Measurements from ENCODE around the gene RBM3. TPM values are rescaled to one million over a fixed set of nuclear protein-coding genes. Genes with fewer than 3 reads are reported as not detected.
A peak's percentile ranks its signal among the peaks of the same experiment; 100 is the strongest.

Gene RBM3
- total RNA-seq, 2 donors from 2014 or later: 176 to 335 TPM

GRCh38 chrX:48591255-48591791, 17.0 kb downstream of the RBM3 start:
- no peak overlapping the region for H3K4me3 Mint-ChIP-seq
- no peak for ATAC-seq (replicated peaks)
- H3K4me1 Mint-ChIP-seq: no peaks in the 10 kb centered on the region
- no peak overlapping the region for H3K27ac Mint-ChIP-seq
- H3K36me3 Mint-ChIP-seq (ENCODE audit: low read depth): no peaks in the 10 kb centered on the region
- no peaks in the 10 kb centered on the region for H3K27me3 Mint-ChIP-seq
- H3K9me3 Mint-ChIP-seq: no peaks in the 10 kb centered on the region

GRCh38 chrX:48592971-48593370, 18.7 kb downstream of the RBM3 start:
- Mint-ChIP-seq H3K9me3 (no peaks in the 10 kb centered on the region), H3K27me3 (no peaks in the 10 kb centered on the region), H3K4me3 (no peak overlapping the region), H3K36me3 (ENCODE audit: low read depth) (peaks cover 8% of the 10 kb centered on the region), H3K4me1 (peaks cover 4% of the 10 kb centered on the region), H3K27ac (no peak overlapping the region)
- ATAC-seq (replicated peaks): no peak

GRCh38 chrX:48595929-48596328, 21.6 kb downstream of the RBM3 start:
- Mint-ChIP-seq H3K9me3 (no peaks in the 10 kb centered on the region), H3K36me3 (ENCODE audit: low read depth) (peaks cover 18% of the 10 kb centered on the region), H3K4me1 (peaks cover 4% of the 10 kb centered on the region), H3K4me3 (no peak overlapping the region), H3K27ac (no peak overlapping the region), H3K27me3 (no peaks in the 10 kb centered on the region)
- no peak for ATAC-seq (replicated peaks)

GRCh38 chrX:48597353-48598264, 23.3 kb downstream of the RBM3 start, which contains the start of gene WDR13:
Gene WDR13 (plus strand): TSS chrX:48597492. CDS start chrX:48597997, 505 bp downstream.
- Mint-ChIP-seq H3K9me3 (no peaks in the 10 kb centered on the region), H3K4me1 (peaks cover 4% of the 10 kb centered on the region), H3K27me3 (no peaks in the 10 kb centered on the region), H3K27ac (peak within 1 kb of the TSS; percentile 98), H3K36me3 (ENCODE audit: low read depth) (peaks cover 26% of the 10 kb centered on the region), H3K4me3 (peak within 1 kb of the TSS; percentile 93)
- ATAC-seq (replicated peaks): peak; percentile 94

GRCh38 chrX:48598614-48599013, 24.3 kb downstream of the RBM3 start:
- peak overlapping the region; percentile 93 for H3K4me3 Mint-ChIP-seq
- peak overlapping the region; percentile 98 for H3K27ac Mint-ChIP-seq
- no peak for ATAC-seq (replicated peaks)
- H3K9me3 Mint-ChIP-seq: no peaks in the 10 kb centered on the region
- peaks cover 4% of the 10 kb centered on the region for H3K4me1 Mint-ChIP-seq
- no peaks in the 10 kb centered on the region for H3K27me3 Mint-ChIP-seq
- H3K36me3 Mint-ChIP-seq (ENCODE audit: low read depth): peaks cover 36% of the 10 kb centered on the region

- Mint-ChIP-seq H3K27ac (no peak overlapping the region), H3K36me3 (ENCODE audit: low read depth) (peaks cover 42% of the 10 kb centered on the region), H3K27me3 (no peaks in the 10 kb centered on the region), H3K4me3 (no peak overlapping the region), H3K9me3 (no peaks in the 10 kb centered on the region), H3K4me1 (peaks cover 4% of the 10 kb centered on the region)
- no peak for ATAC-seq (replicated peaks)
These were observed 25.1 kb downstream of the RBM3 start for GRCh38 chrX:48599341-48599740.

GRCh38 chrX:48600226-48600625, 25.9 kb downstream of the RBM3 start:
- H3K36me3 Mint-ChIP-seq (ENCODE audit: low read depth): peaks cover 46% of the 10 kb centered on the region
- no peak for ATAC-seq (replicated peaks)
- no peaks in the 10 kb centered on the region for H3K9me3 Mint-ChIP-seq
- no peaks in the 10 kb centered on the region for H3K27me3 Mint-ChIP-seq
- no peak overlapping the region for H3K4me3 Mint-ChIP-seq
- no peak overlapping the region for H3K27ac Mint-ChIP-seq
- H3K4me1 Mint-ChIP-seq: peaks cover 4% of the 10 kb centered on the region

- H3K27ac Mint-ChIP-seq: no peak overlapping the region
- H3K36me3 Mint-ChIP-seq (ENCODE audit: low read depth): peaks cover 46% of the 10 kb centered on the region
- H3K27me3 Mint-ChIP-seq: no peaks in the 10 kb centered on the region
- no peak for ATAC-seq (replicated peaks)
- peaks cover 4% of the 10 kb centered on the region for H3K4me1 Mint-ChIP-seq
- H3K4me3 Mint-ChIP-seq: no peak overlapping the region
- H3K9me3 Mint-ChIP-seq: no peaks in the 10 kb centered on the region
These were observed 27.6 kb downstream of the RBM3 start for GRCh38 chrX:48601741-48602394.

GRCh38 chrX:48604701-48605100, 30.4 kb downstream of the RBM3 start:
- no peaks in the 10 kb centered on the region for H3K9me3 Mint-ChIP-seq
- no peak overlapping the region for H3K27ac Mint-ChIP-seq
- H3K4me1 Mint-ChIP-seq: no peaks in the 10 kb centered on the region
- no peak for ATAC-seq (replicated peaks)
- no peak overlapping the region for H3K4me3 Mint-ChIP-seq
- no peaks in the 10 kb centered on the region for H3K27me3 Mint-ChIP-seq
- H3K36me3 Mint-ChIP-seq (ENCODE audit: low read depth): peaks cover 28% of the 10 kb centered on the region

- Mint-ChIP-seq H3K9me3 (no peaks in the 10 kb centered on the region), H3K27ac (no peak overlapping the region), H3K36me3 (ENCODE audit: low read depth) (peaks cover 28% of the 10 kb centered on the region), H3K27me3 (no peaks in the 10 kb centered on the region), H3K4me3 (no peak overlapping the region), H3K4me1 (no peaks in the 10 kb centered on the region)
- no peak for ATAC-seq (replicated peaks)
These were observed 31.8 kb downstream of the RBM3 start for GRCh38 chrX:48606091-48606490.

- H3K9me3 Mint-ChIP-seq: no peaks in the 10 kb centered on the region
- H3K4me3 Mint-ChIP-seq: no peak overlapping the region
- no peak for ATAC-seq (replicated peaks)
- no peaks in the 10 kb centered on the region for H3K4me1 Mint-ChIP-seq
- no peak overlapping the region for H3K27ac Mint-ChIP-seq
- H3K27me3 Mint-ChIP-seq: no peaks in the 10 kb centered on the region
- no peaks in the 10 kb centered on the region for H3K36me3 Mint-ChIP-seq (ENCODE audit: low read depth)
These were observed 37.4 kb downstream of the RBM3 start for GRCh38 chrX:48611703-48612102.

GRCh38 chrX:48613502-48614160, 39.3 kb downstream of the RBM3 start:
- H3K27me3 Mint-ChIP-seq: no peaks in the 10 kb centered on the region
- no peaks in the 10 kb centered on the region for H3K4me1 Mint-ChIP-seq
- no peaks in the 10 kb centered on the region for H3K9me3 Mint-ChIP-seq
- H3K27ac Mint-ChIP-seq: no peak overlapping the region
- no peaks in the 10 kb centered on the region for H3K36me3 Mint-ChIP-seq (ENCODE audit: low read depth)
- no peak overlapping the region for H3K4me3 Mint-ChIP-seq
- no peak for ATAC-seq (replicated peaks)

- Mint-ChIP-seq H3K27me3 (no peaks in the 10 kb centered on the region), H3K4me3 (no peak overlapping the region), H3K27ac (no peak overlapping the region), H3K36me3 (ENCODE audit: low read depth) (no peaks in the 10 kb centered on the region), H3K9me3 (no peaks in the 10 kb centered on the region), H3K4me1 (no peaks in the 10 kb centered on the region)
- ATAC-seq (replicated peaks): no peak
These were observed 42.3 kb downstream of the RBM3 start for GRCh38 chrX:48616576-48616975.

GRCh38 chrX:48617542-48618340, 43.5 kb downstream of the RBM3 start:
- Mint-ChIP-seq H3K9me3 (no peaks in the 10 kb centered on the region), H3K4me1 (no peaks in the 10 kb centered on the region), H3K36me3 (ENCODE audit: low read depth) (no peaks in the 10 kb centered on the region), H3K27me3 (no peaks in the 10 kb centered on the region), H3K27ac (no peak overlapping the region), H3K4me3 (no peak overlapping the region)
- no peak for ATAC-seq (replicated peaks)
